HCT116 (cell line): ENCODE results near the gene MARCHF3. TPM values are rescaled to one million over a fixed set of nuclear protein-coding genes. Genes with fewer than 3 reads are reported as not detected.

ENCODE experiments used
- ATAC-seq: fragments of 200-7000 bp; cut with Tn5 transposase; 2 replicates; pipeline ENCODE4 v1.9.1; 2020; ENCODE audit warnings: mild to moderate bottlenecking, moderate library complexity
- BruUV-seq: library from RNA; stranded (reverse); fragments of 400-500 nt; replicated peaks from 2 replicates; lab custom pipeline; 2021; lab: Mats Ljungman, UMichigan
- CTCF ChIA-PET: fragments of 300-600 bp; sonication (Branson Sonifier 250); formaldehyde crosslinking; loops from one replicate; lab custom pipeline; 2021; ENCODE audit warnings: antibody characterized with exemption; lab: Charles Lee
- POLR2A ChIA-PET: fragments of 300-600, 350-600 bp; sonication (Branson Sonifier 250); formaldehyde crosslinking; loops from one replicate; lab custom pipeline; 2021; ENCODE audit warnings: antibody characterized with exemption; lab: Charles Lee
- RAD21 ChIA-PET, 2 experiments: fragments of 300-600 bp; sonication (Branson Sonifier 250); formaldehyde crosslinking; loops; one replicate each; lab custom pipeline; 2023; ENCODE audit warnings: low total read pairs in 2 of 2; ENCODE audit not compliant: uncharacterized antibody in 2 of 2, unreplicated experiment in 2 of 2, low non-redundant PET in 1 of 2; lab: Charles Lee
- DNase-seq: peaks from one replicate; pipeline ENCODE4 v3.0.0-alpha.2; 2010; ENCODE audit warnings: low read depth, low spot score
- H2AFZ ChIP-seq: fragments of 200-600 bp; shearing (Covaris generic), sonication (generic); 2 replicates; pipeline ENCODE4 v1.6.1; 2017; ENCODE audit warnings: low read depth, mixed run types, mixed read lengths, antibody characterized with exemption, low read length; ENCODE audit not compliant: poor library complexity, severe bottlenecking
- H3K27ac ChIP-seq: 2 replicates; pipeline ENCODE4 v1.5.1; 2012; ENCODE audit warnings: low read depth, low read length
- H3K27me3 ChIP-seq: fragments of 200-600 bp; sonication (generic); 2 replicates; pipeline ENCODE4 v1.6.1; 2016; ENCODE audit warnings: mixed run types, low read length, mixed read lengths; ENCODE audit not compliant: insufficient read depth
- H3K36me3 ChIP-seq, 2 experiments: fragments of 200-500 bp in 1 of 2; fragments of 200-600 bp in 1 of 2; sonication (Bioruptor generic) in 1 of 2; sonication (generic) in 1 of 2; 2 replicates each; pipeline versions ENCODE4 v1.5.1 to v1.6.1; 2014 to 2016; ENCODE audit warnings: low read length in 2 of 2, inconsistent platforms in 1 of 2, mixed read lengths in 1 of 2, mixed run types in 1 of 2; ENCODE audit not compliant: insufficient read depth in 2 of 2, control insufficient read depth in 1 of 2
- H3K4me1 ChIP-seq, 2 experiments: fragments of 200-600 bp in 1 of 2; sonication (generic) in 1 of 2; 2 replicates each; pipeline versions ENCODE4 v1.5.1 to v1.6.1; 2012 to 2017; ENCODE audit warnings: low read length in 2 of 2, inconsistent platforms in 1 of 2, mild to moderate bottlenecking in 1 of 2, mixed read lengths in 1 of 2, mixed run types in 1 of 2, moderate library complexity in 1 of 2; ENCODE audit not compliant: insufficient read depth in 2 of 2, control insufficient read depth in 1 of 2
- H3K4me2 ChIP-seq: fragments of 200-600 bp; sonication (generic); 2 replicates; pipeline ENCODE4 v1.6.1; 2017; ENCODE audit warnings: mixed run types, low read length, mixed read lengths
- H3K4me3 ChIP-seq, 2 experiments: fragments of 200-600 bp in 1 of 2; sonication (generic) in 1 of 2; replicated peaks in 1 of 2; 2 replicates each; pipeline ENCODE4 v1.5.1; 2011 to 2016; ENCODE audit warnings: low read length in 2 of 2, control low read depth in 1 of 2, low read depth in 1 of 2, mild to moderate bottlenecking in 1 of 2, mixed read lengths in 1 of 2, mixed run types in 1 of 2
- H3K79me2 ChIP-seq: fragments of 200-600 bp; sonication (generic); 2 replicates; pipeline ENCODE4 v1.6.1; 2017; ENCODE audit warnings: mild to moderate bottlenecking, mixed run types, low read length, moderate library complexity, mixed read lengths; ENCODE audit not compliant: insufficient read depth
- H3K9ac ChIP-seq: fragments of 200-600 bp; sonication (generic); 2 replicates; pipeline ENCODE4 v1.6.1; 2016; ENCODE audit warnings: low read length, mixed read lengths
- H3K9me2 ChIP-seq: fragments of 200-600 bp; sonication (generic), shearing (Covaris generic); 2 replicates; pipeline ENCODE4 v1.6.1; 2017; ENCODE audit warnings: mixed run types, mild to moderate bottlenecking, moderate library complexity; ENCODE audit not compliant: insufficient read depth
- H3K9me3 ChIP-seq, 2 experiments: fragments of 200-500 bp in 1 of 2; fragments of 200-600 bp in 1 of 2; sonication (Bioruptor generic) in 1 of 2; sonication (generic) in 1 of 2; 2 replicates each; pipeline ENCODE4 v1.6.1; 2014 to 2017; ENCODE audit warnings: low read length in 2 of 2, mixed read lengths in 2 of 2, inconsistent platforms in 1 of 2, low read depth in 1 of 2, mild to moderate bottlenecking in 1 of 2, mixed run types in 1 of 2, moderate library complexity in 1 of 2; ENCODE audit not compliant: control insufficient read depth in 1 of 2, insufficient read depth in 1 of 2
- H4K20me1 ChIP-seq: fragments of 200-600 bp; sonication (generic), shearing (Covaris generic); 2 replicates; pipeline ENCODE4 v1.6.1; 2017; ENCODE audit warnings: mixed run types, mild to moderate bottlenecking, moderate library complexity; ENCODE audit not compliant: insufficient read depth
- EZH2 ChIP-seq: fragments of 200-600 bp; sonication (generic); IDR thresholded peaks from 2 replicates; pipeline ENCODE4 v1.6.1; 2017; ENCODE audit warnings: antibody characterized with exemption, mixed run types
- EZH2phosphoT487 ChIP-seq: fragments of 200-600 bp; IDR thresholded peaks from 2 replicates; pipeline ENCODE4 v1.6.1; 2018; ENCODE audit warnings: antibody characterized with exemption, borderline replicate concordance
- FOSL1 ChIP-seq: IDR thresholded peaks from 2 replicates; pipeline ENCODE4 v1.6.1; 2012; ENCODE audit warnings: low read depth
- JUND ChIP-seq: IDR thresholded peaks from 2 replicates; pipeline ENCODE4 v1.6.1; 2012
- SP1 ChIP-seq: IDR thresholded peaks from 2 replicates; pipeline ENCODE4 v1.6.1; 2012; ENCODE audit warnings: low read depth
- SRF ChIP-seq: IDR thresholded peaks from 2 replicates; pipeline ENCODE4 v1.6.1; 2012; ENCODE audit warnings: low read depth
- intact Hi-C: fragments of 100-400 bp; cut with micrococcal nuclease; formaldehyde crosslinking; loops from 2 replicates; pipeline ENCODE4 v1.10.0; 2022
- total RNA-seq: library from RNA; stranded (reverse); gene quantifications from one replicate; pipeline ENCODE4 v1.2.1, GENCODE V29; 2021; ENCODE audit not compliant: unreplicated experiment

The MARCHF3 gene
- total RNA-seq, 1 experiment from 2014 or later = 2.3 TPM

DNA sequence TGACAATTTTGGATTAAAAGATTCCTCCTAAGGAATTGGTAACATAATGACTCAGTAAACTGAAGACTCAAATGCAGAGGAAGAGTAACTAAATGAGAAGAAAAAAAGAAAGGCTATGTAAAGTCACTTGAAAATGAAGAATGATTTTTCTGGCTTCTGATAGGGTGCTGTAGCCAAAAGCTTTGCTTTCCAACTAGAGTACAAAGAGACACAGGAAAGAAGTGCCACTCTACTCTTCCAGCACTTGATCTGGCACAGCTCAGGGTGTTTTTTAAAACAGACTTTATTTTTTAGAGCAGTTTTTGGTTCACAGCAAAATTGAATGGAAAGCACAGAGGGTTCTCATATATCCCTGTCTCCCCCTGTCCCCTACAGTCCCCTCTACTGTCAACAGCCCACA lies 130.9 kb downstream of the MARCHF3 start:
- BruUV-seq = no TSS peak
- TF ChIP-seq JUND (no peak), SP1 (no peak), FOSL1 (no peak), EZH2phosphoT487 (no peak)
- TF ChIP-seq, all 23 proteins: peak for 0
- DNase-seq = no peak
- intact Hi-C loops = no loop called here
- Histone ChIP-seq H3K4me1 (no peaks in the 10 kb centered on the region), H3K79me2 (no peaks in the 10 kb centered on the region), H3K9me3 (no peaks in the 10 kb centered on the region), H2AFZ (no peak overlapping the region), H3K4me3 (no peak overlapping the region), H3K4me2 (no peak overlapping the region), H3K27ac (no peak overlapping the region), H3K9me2 (no peaks in the 10 kb centered on the region), H3K9ac (no peak overlapping the region), H3K36me3 (no peaks in the 10 kb centered on the region), H3K27me3 (no peaks in the 10 kb centered on the region), H4K20me1 (no peaks in the 10 kb centered on the region)
- ChIA-PET POLR2A (no interaction called here), CTCF (no interaction called here), RAD21 (no interaction called here)
- no peak for ATAC-seq

DNA sequence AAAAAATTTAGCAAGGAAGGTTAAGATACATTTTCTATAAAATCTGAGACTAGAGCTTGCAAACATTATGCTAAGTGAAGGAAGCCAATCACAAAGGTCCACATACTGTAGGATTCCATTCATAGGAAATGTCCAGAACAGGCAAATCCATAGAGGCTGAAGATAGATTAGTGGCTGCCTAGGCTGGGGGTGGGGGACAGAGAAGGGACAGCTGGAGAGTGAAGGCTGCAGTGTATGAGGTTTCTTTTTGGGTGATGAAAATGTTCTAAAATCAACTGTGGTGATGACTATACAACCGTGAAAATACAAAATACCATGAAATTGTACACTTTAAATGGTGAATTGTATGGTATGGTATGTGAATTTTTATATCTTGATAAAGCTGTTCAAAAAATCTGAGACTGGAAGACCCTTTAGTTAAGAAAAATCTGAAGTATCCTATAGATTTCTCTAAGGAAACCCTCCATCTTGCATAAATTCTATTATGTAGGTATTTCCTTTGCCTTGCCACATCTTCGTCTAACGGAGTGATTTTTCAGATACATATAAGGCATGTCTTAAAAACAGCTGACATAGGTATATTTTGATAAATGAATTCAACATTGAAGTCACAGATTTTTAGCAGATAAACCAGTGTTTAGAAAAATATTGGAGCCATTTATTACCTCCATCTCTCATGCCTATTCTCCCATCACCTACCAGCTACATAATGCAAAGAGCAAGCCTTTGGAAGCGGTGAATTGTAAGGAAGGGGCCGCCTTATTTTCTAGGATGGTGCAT lies 132.3 kb downstream of the MARCHF3 start:
- no peaks in the 10 kb centered on the region for H3K36me3 ChIP-seq
- no peaks in the 10 kb centered on the region for H3K9me3 ChIP-seq
- TF ChIP-seq SRF (no peak), EZH2 (no peak), EZH2phosphoT487 (no peak)
- H3K4me1 ChIP-seq = no peaks in the 10 kb centered on the region
- ATAC-seq = no peak
- H3K27me3 ChIP-seq = no peaks in the 10 kb centered on the region
- no peak overlapping the region for H3K27ac ChIP-seq
- no peaks in the 10 kb centered on the region for H3K9me2 ChIP-seq
- ChIA-PET RAD21 (no interaction called here), POLR2A (no interaction called here), CTCF (no interaction called here)
- intact Hi-C loops = no loop called here
- no peak overlapping the region for H3K9ac ChIP-seq
- BruUV-seq = no TSS peak
- no peaks in the 10 kb centered on the region for H4K20me1 ChIP-seq
- H3K4me3 ChIP-seq = no peak overlapping the region
- H3K79me2 ChIP-seq = no peaks in the 10 kb centered on the region
- DNase-seq = no peak
- H2AFZ ChIP-seq = no peak overlapping the region
- no peak overlapping the region for H3K4me2 ChIP-seq
